Measurements from ENCODE around the gene RPS8.

DNA sequence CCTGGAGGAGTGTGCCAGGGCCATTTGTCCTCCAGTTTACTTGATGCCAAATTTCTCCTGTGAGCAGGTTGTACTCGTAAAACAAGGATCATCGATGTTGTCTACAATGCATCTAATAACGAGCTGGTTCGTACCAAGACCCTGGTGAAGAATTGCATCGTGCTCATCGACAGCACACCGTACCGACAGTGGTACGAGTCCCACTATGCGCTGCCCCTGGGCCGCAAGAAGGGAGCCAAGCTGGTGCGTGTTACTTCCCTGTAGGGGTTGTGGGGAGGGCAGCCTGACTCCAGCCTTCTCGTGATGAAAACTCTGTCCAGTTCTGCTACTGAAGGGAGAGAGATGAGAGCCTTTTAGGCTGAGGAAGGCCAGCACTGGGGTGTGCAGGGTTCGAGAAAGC, 2.2 kb downstream of the RPS8 start:
- TF ChIP-seq EP300 (IDR thresholded peaks at IDR 0.05) (no peak), POLR2A (IDR thresholded peaks at IDR 0.05) (no peak)
- TF ChIP-seq, protein P1, sequence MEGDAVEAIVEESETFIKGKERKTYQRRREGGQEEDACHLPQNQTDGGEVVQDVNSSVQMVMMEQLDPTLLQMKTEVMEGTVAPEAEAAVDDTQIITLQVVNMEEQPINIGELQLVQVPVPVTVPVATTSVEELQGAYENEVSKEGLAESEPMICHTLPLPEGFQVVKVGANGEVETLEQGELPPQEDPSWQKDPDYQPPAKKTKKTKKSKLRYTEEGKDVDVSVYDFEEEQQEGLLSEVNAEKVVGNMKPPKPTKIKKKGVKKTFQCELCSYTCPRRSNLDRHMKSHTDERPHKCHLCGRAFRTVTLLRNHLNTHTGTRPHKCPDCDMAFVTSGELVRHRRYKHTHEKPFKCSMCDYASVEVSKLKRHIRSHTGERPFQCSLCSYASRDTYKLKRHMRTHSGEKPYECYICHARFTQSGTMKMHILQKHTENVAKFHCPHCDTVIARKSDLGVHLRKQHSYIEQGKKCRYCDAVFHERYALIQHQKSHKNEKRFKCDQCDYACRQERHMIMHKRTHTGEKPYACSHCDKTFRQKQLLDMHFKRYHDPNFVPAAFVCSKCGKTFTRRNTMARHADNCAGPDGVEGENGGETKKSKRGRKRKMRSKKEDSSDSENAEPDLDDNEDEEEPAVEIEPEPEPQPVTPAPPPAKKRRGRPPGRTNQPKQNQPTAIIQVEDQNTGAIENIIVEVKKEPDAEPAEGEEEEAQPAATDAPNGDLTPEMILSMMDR (IDR thresholded peaks at IDR 0.05) = no peak
